Adipocyte (in vitro differentiated cells): ENCODE measurements around the gene KRTAP10-5.
"Not testable (repeated sequence)": the region's sequence is repeated elsewhere in the genome, so short reads cannot be mapped to it uniquely, and the experiment has no call there.

Source experiments
- DNase-seq: peaks from one replicate; pipeline ENCODE4 v3.0.0-alpha.2; 2015; ENCODE audit warnings: low read depth
- H3K27me3 ChIP-seq: replicated peaks from 2 replicates; pipeline ENCODE4 v1.7.0; 2013; ENCODE audit warnings: mild to moderate bottlenecking, low read length, moderate library complexity; ENCODE audit not compliant: control insufficient read depth, insufficient read depth
- H3K36me3 ChIP-seq: 2 replicates; pipeline ENCODE4 v1.7.0; 2013; ENCODE audit warnings: low read length, mild to moderate bottlenecking, moderate library complexity; ENCODE audit not compliant: control insufficient read depth, insufficient read depth, severe bottlenecking
- H3K4me1 ChIP-seq: 2 replicates; pipeline ENCODE4 v1.7.0; 2013; ENCODE audit warnings: mild to moderate bottlenecking, low read length, moderate library complexity; ENCODE audit not compliant: control insufficient read depth, insufficient read depth
- H3K4me3 ChIP-seq: 2 replicates; pipeline ENCODE4 v1.7.0; 2013; ENCODE audit warnings: mild to moderate bottlenecking, low read length, moderate library complexity
- H3K9ac ChIP-seq: 2 replicates; pipeline ENCODE4 v1.7.0; 2013; ENCODE audit warnings: mild to moderate bottlenecking, low read length, moderate library complexity
- H3K9me3 ChIP-seq: 2 replicates; pipeline ENCODE4 v1.7.0; 2013; ENCODE audit warnings: mild to moderate bottlenecking, low read length, moderate library complexity; ENCODE audit not compliant: control insufficient read depth

Gene KRTAP10-5

GRCh38 chr21:44566403-44566802 lies 14.0 kb downstream of the KRTAP10-5 start:
- no peak for DNase-seq
- no peak overlapping the region for H3K4me3 ChIP-seq
- H3K4me1 ChIP-seq = no peaks in the 10 kb centered on the region
- no peak overlapping the region for H3K9ac ChIP-seq
- H3K36me3 ChIP-seq = no peaks in the 10 kb centered on the region
- H3K9me3 ChIP-seq = peaks cover 24% of the 10 kb centered on the region
- peaks cover 7% of the 10 kb centered on the region for H3K27me3 ChIP-seq

GRCh38 chr21:44564886-44565598 lies 15.4 kb downstream of the KRTAP10-5 start:
- no peaks in the 10 kb centered on the region for H3K4me1 ChIP-seq
- DNase-seq = no peak
- H3K27me3 ChIP-seq = peaks cover 4% of the 10 kb centered on the region
- no peak overlapping the region for H3K9ac ChIP-seq
- H3K9me3 ChIP-seq = peaks cover 20% of the 10 kb centered on the region
- H3K4me3 ChIP-seq = no peak overlapping the region
- no peaks in the 10 kb centered on the region for H3K36me3 ChIP-seq

GRCh38 chr21:44564099-44564498 lies 16.3 kb downstream of the KRTAP10-5 start:
- Histone ChIP-seq H3K4me3 (no peak overlapping the region), H3K4me1 (no peaks in the 10 kb centered on the region), H3K36me3 (no peaks in the 10 kb centered on the region), H3K9ac (no peak overlapping the region), H3K9me3 (peaks cover 20% of the 10 kb centered on the region), H3K27me3 (peaks cover 4% of the 10 kb centered on the region)
- no peak for DNase-seq

- Histone ChIP-seq H3K36me3 (no peaks in the 10 kb centered on the region), H3K4me3 (no peak within 1 kb of the TSS), H3K9ac (no peak within 1 kb of the TSS), H3K4me1 (no peaks in the 10 kb centered on the region), H3K9me3 (peaks cover 17% of the 10 kb centered on the region), H3K27me3 (peaks cover 14% of the 10 kb centered on the region)
- DNase-seq = no peak
Measured at GRCh38 chr21:44558695-44559094, 21.7 kb downstream of the KRTAP10-5 start, which contains the start of gene KRTAP10-3. Gene KRTAP10-3 (minus strand): TSS chr21:44558795. CDS start chr21:44558715, 80 bp downstream.

- H3K36me3 ChIP-seq, H3K4me1 ChIP-seq, H3K9ac ChIP-seq, DNase-seq, H3K4me3 ChIP-seq: not testable (repeated sequence)
- Histone ChIP-seq H3K27me3 (peaks cover 18% of the 10 kb centered on the region), H3K9me3 (peaks cover 13% of the 10 kb centered on the region)
Measured at GRCh38 chr21:44558329-44558675, 22.1 kb downstream of the KRTAP10-5 start.

GRCh38 chr21:44557491-44558328 lies 22.7 kb downstream of the KRTAP10-5 start:
- no peak overlapping the region for H3K9ac ChIP-seq
- H3K27me3 ChIP-seq = peaks cover 23% of the 10 kb centered on the region
- peaks cover 7% of the 10 kb centered on the region for H3K9me3 ChIP-seq
- no peak overlapping the region for H3K4me3 ChIP-seq
- no peak for DNase-seq
- no peaks in the 10 kb centered on the region for H3K4me1 ChIP-seq
- H3K36me3 ChIP-seq = no peaks in the 10 kb centered on the region

GRCh38 chr21:44556879-44557278 lies 23.5 kb downstream of the KRTAP10-5 start:
- Histone ChIP-seq H3K4me3 (no peak overlapping the region), H3K4me1 (no peaks in the 10 kb centered on the region), H3K27me3 (peaks cover 29% of the 10 kb centered on the region), H3K9me3 (peaks cover 7% of the 10 kb centered on the region), H3K36me3 (no peaks in the 10 kb centered on the region), H3K9ac (no peak overlapping the region)
- DNase-seq = no peak

GRCh38 chr21:44555200-44555875 lies 25.1 kb downstream of the KRTAP10-5 start:
- peaks cover 34% of the 10 kb centered on the region for H3K27me3 ChIP-seq
- DNase-seq = no peak

GRCh38 chr21:44552681-44553080 lies 27.7 kb downstream of the KRTAP10-5 start:
- H3K9me3 ChIP-seq = peaks cover 10% of the 10 kb centered on the region
- H3K9ac ChIP-seq = no peak overlapping the region
- DNase-seq = no peak
- no peaks in the 10 kb centered on the region for H3K36me3 ChIP-seq
- H3K4me1 ChIP-seq = no peaks in the 10 kb centered on the region
- no peak overlapping the region for H3K4me3 ChIP-seq
- H3K27me3 ChIP-seq = peaks cover 47% of the 10 kb centered on the region

More at GRCh38 chr21:44555200-44555875, 25.1 kb downstream of the KRTAP10-5 start:
- H3K9me3 ChIP-seq = peaks cover 7% of the 10 kb centered on the region
- H3K36me3 ChIP-seq = no peaks in the 10 kb centered on the region
- H3K4me1 ChIP-seq = no peaks in the 10 kb centered on the region
- H3K9ac ChIP-seq = no peak overlapping the region
- H3K4me3 ChIP-seq = no peak overlapping the region

- H3K9ac ChIP-seq = no peak overlapping the region
- peaks cover 15% of the 10 kb centered on the region for H3K9me3 ChIP-seq
- H3K4me1 ChIP-seq = no peaks in the 10 kb centered on the region
- no peaks in the 10 kb centered on the region for H3K36me3 ChIP-seq
- peaks cover 48% of the 10 kb centered on the region for H3K27me3 ChIP-seq
- no peak for DNase-seq
- no peak overlapping the region for H3K4me3 ChIP-seq
Measured at GRCh38 chr21:44552136-44552535, 28.3 kb downstream of the KRTAP10-5 start.

- Histone ChIP-seq H3K9me3 (peaks cover 21% of the 10 kb centered on the region), H3K9ac (no peak within 1 kb of the TSS), H3K27me3 (peaks cover 44% of the 10 kb centered on the region), H3K36me3 (no peaks in the 10 kb centered on the region), H3K4me3 (no peak within 1 kb of the TSS), H3K4me1 (no peaks in the 10 kb centered on the region)
- no peak for DNase-seq
Measured at GRCh38 chr21:44551340-44551961, 29.0 kb downstream of the KRTAP10-5 start, which contains the start of gene KRTAP10-2. Gene KRTAP10-2 (minus strand): TSS chr21:44551505. CDS start chr21:44551458, 47 bp downstream.
